ENCODE measurements around the gene BEST1.

DNA sequence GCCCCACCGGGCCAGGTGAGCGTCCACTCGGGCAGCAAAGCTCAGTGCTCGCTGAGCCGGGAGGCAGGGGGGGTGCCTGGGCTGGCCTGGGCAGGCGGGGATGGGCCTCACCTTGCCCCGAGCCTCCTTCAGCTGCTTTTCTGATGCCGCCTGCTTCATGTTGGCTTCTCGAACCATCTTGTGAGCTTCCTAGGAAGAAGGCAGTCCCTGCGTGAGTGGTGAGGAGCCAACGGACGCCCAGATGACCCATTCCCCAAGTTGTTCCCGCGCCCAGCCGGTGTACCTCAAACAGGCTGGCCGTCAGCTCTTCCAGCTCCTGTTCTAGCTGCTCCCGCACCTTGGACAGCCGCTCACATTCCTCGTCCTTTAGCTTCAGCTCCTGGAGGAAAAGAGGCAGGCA lies 42.9 kb upstream of the BEST1 start:
- TF ChIP-seq, protein P1, sequence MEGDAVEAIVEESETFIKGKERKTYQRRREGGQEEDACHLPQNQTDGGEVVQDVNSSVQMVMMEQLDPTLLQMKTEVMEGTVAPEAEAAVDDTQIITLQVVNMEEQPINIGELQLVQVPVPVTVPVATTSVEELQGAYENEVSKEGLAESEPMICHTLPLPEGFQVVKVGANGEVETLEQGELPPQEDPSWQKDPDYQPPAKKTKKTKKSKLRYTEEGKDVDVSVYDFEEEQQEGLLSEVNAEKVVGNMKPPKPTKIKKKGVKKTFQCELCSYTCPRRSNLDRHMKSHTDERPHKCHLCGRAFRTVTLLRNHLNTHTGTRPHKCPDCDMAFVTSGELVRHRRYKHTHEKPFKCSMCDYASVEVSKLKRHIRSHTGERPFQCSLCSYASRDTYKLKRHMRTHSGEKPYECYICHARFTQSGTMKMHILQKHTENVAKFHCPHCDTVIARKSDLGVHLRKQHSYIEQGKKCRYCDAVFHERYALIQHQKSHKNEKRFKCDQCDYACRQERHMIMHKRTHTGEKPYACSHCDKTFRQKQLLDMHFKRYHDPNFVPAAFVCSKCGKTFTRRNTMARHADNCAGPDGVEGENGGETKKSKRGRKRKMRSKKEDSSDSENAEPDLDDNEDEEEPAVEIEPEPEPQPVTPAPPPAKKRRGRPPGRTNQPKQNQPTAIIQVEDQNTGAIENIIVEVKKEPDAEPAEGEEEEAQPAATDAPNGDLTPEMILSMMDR (IDR thresholded peaks at IDR 0.05; ENCODE audit: borderline replicate concordance, extremely low read depth, low read length, poor library complexity, severe bottlenecking) = no peak
- no peak for TF ChIP-seq EZH2 (IDR thresholded peaks at IDR 0.05; ENCODE audit: borderline replicate concordance, low read depth, low read length, severe bottlenecking)

Measured in DND-41 (cell line).